GDM1 (cell line): Measurements from ENCODE around the gene ALDH1A1.

Source experiments
- DNase-seq: peaks from one replicate; lab custom pipeline; 2025; lab: John Stamatoyannopoulos, UW

Gene ALDH1A1

DNA sequence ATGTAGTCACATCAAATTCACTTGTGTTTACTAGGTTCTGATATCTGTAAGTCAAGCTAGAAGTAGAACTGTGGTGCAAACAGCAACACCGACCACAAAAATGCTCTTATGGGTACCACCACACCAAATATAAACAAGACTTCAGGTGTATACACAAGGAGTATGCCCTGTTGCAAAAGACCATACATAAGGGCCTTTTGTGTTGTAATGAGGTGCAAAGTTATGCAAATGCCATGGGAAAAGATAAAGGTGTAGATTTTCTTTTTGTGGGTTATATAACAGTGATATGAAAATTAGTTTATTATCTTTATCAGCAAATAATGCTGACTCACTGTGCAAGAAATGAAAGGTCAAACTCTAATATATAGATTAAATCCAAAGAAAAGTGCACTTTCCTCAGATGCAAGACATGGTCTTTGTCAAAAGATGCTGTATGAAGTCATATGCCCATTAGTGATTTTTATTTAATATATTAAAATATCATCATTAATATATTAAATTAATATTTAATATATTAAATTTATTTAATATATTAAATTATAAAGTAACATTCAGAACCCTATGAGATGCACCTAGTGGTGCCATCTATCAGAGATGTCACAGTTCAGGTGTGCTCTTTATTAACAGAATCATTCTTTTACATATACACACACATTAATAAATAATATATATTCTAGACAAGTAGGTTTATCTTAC, 26.7 kb upstream of the ALDH1A1 start:
- DNase-seq, result no peak

DNA sequence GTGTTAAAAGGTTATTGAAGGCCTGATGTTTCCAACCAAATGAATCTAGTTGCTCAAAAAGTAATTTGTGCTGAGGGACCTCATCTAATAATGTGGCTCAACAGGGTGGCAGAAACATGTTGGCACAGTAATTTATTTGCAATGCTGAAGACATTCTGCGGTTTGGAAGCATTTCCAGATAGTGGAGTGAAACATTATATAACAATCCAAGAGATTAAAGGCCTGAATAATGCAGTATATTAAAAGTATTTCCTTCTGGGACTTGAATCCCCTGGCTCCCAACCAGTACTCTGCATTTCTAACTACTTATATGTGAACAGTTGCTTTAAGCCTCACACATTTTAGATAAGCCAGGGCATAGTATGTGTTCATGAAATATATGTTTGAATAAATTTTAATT, 25.9 kb upstream of the ALDH1A1 start:
- DNase-seq, result no peak

DNA sequence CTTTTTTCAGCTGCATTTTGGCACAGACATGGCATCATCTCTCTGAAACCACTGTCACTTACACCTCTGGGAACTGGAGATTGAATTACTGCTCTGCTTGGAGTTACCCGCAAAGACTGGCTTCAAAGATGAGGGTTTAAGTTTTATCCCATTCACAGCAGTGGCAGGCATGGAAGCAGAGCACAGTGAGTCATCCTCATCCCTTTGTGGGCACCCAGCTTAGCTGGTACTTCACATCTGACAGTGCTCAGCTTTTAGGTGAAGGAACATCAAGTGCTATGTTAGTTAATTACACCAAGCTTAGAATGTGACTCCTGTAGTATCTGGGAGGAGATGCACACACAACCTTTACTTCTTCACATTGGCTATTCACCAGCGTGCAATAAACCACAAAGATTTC, 24.8 kb upstream of the ALDH1A1 start:
- no peak for DNase-seq

DNA sequence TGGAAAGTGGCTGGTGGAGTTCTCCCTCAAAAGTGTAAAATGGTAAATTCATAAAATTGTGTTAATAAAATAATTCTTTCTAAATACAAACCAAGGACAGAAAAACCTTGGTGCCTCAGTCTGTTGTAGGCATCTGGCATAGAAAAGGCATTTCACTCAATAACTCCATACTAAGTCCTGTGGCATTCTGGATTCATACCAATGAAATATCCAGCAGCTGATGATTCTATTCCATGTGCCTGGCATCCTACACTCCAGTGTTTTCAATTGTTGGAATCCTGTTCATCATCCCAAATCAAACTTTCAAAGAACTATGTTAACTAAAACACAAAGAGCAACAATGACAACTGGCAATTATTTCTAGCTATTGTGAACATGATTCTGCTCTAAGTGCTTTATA, 21.6 kb upstream of the ALDH1A1 start:
- no peak for DNase-seq

DNA sequence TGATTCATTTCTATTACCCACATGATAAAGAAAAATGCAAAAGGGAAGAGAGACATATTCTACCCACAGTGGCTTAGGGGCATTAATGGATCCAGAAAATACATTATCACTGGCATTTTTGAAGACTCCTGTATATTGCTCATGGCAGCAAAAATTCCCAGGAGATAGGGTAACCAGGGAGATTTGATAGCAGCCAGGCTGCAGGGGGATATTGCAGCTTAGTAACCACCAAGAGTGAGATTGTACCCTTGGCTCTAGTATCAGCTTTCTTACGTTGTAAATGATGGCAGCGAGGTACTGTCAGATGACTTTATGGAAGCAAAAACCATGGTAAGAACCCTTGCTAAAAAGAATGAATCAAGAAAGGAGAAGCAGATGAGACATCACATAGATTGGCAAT, 19.8 kb upstream of the ALDH1A1 start:
- no peak for DNase-seq

DNA sequence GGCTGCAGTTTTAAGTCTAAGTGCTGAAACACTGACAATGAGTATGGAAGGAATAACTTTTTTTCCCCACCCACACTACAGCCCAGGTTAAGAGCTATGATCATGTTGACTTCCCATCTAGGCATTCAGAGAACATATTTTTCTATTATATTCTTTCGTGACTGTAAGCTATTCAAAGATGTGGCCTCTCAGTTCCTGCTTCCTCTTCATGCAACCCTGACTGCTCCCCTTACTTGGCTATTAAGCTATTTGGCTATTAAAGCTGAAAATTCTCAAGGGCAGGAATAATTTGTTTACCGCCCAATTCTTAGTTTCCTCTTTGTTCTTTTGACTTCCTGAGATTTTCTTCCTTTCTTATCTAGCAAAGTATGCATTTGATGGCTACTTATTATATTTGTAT, 18.6 kb upstream of the ALDH1A1 start:
- DNase-seq, result no peak

DNA sequence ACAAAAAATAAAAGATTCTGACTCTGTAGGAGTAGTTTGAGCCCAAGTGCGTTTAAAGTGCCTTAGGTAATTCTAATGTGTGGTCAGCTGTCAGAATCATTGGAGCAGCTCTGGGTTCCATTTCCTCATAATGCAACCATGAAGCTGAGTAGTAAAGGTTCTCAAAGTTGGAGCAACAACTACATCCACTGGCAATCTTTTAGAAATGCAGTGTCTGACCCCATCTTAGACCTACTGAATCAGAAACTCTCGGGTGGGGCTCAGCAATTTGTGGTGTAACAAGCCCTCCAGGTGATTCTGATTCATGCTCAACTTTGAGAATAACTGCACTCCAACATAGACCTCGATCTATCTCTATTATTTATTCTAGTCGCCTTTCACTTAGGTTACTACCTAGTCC, 7.6 kb upstream of the ALDH1A1 start:
- no peak for DNase-seq

DNA sequence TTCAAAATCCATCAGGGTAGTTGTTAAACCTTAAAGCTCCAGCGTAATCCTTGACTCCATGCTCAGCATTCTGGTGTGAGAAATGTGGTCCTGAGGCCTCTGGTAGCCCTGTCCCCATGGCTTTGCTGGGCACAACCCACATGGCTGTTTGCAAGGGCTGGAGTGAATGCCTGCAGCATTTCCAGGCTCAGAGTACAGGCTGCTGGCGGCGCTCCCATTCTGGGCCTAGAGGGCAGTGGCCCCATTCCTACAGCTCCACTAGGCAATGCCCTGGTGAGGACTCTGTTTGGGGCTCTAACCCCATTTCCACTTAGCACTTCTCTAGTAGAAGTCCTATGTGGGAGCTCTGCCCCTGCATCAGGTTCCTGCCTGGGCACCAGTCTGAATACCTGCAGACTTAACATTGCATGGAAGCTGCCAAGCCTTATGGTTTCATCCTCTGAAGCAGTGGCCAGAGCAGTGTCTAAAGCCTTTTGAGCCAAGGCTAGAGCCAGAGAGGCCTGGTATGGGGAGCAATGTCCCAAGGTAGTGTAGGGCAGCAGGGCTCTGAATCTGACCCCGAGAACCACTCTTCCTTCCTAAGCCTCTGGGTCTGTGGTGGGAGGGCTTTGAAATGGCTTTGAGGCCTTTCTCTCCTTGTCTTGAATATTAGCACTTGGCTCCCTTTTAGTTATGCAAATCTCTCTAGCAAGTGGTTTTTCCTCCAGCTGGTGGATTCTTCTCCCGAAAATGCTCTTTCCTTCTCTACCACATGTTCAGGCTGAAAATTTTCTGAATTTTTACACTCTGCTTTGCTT, 5.8 kb upstream of the ALDH1A1 start:
- DNase-seq, result no peak

DNA sequence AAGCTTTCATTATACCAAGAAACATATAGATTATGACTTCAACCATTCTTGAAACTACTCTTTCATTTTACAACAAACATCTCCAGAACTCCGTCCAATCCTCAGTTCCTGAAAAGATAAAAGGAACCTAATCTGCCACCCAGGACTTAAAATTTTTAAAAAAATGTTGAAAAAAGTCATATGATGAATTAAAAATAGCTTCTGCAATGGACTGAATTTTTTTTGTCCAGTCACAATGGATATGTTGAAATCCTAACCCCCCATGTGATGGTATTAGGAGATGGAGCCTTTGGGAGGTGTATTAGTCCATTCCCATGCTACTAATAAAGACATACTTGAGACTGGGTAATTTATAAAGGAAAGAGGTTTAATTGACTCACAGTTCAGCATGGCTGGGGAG, 2.7 kb upstream of the ALDH1A1 start:
- no peak for DNase-seq

DNA sequence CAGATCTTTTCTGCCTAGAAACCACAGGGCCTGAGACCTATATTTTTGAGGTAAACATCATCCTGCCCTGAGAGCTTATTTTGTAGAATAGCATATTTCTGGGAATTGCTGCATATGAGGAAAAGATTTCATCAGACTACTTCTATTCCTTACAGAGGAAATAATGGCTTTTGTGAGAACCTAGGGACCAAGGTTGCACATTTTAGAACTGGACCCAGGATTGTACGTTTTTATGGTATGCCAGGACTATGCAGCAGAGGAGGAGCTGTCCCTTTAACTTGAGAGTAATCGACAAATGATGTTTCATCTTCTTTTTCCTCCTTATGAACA, 2.2 kb upstream of the ALDH1A1 start:
- DNase-seq, result no peak

DNA sequence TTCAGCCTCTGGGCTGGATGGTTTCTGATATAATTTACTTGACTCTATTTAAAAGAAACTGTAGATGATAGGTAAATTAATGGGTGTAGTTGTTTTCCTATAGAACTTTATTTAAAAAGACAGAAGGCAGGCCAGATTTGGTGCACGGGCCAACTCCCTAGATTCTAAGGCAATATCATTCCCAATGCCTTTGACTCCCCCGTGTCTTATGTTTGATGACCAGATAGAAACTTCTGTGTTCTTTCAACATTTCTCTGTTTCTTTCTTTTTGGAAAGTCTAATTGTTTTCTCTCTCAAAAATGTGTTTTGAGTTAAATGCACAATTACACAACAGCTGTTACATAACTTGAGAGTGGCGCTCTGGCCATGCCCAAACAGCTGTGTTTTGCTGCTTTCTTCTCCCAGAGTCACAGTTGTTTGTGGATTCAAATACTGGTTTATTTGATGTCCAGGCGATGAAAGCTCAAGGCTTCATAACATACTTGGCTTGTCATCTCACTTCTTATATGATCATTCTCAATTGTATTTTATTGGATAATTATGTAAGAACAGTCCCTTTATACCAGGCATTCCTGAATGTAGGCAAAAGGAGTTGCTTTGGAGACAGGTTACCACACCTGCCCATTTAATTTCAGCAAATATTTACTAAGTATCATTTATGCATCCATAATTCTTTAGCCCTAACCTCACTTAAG, 1.7 kb upstream of the ALDH1A1 start:
- DNase-seq, result no peak

DNA sequence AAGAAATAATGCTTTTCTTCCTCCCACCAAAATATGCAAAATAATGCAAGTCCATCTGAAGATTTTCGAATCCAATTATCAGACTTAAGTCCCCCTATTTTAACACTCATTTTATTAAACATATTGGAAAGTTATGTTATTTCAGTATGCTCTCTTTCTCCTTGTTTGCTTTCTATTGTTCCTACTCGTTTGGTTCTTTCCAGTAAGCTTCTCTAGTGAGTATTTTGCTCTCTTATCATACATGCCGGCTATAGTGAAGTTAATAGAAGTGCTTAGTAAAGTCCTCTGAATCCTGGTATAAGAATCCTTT, 517 bp downstream of the ALDH1A1 start:
- DNase-seq, result no peak

DNA sequence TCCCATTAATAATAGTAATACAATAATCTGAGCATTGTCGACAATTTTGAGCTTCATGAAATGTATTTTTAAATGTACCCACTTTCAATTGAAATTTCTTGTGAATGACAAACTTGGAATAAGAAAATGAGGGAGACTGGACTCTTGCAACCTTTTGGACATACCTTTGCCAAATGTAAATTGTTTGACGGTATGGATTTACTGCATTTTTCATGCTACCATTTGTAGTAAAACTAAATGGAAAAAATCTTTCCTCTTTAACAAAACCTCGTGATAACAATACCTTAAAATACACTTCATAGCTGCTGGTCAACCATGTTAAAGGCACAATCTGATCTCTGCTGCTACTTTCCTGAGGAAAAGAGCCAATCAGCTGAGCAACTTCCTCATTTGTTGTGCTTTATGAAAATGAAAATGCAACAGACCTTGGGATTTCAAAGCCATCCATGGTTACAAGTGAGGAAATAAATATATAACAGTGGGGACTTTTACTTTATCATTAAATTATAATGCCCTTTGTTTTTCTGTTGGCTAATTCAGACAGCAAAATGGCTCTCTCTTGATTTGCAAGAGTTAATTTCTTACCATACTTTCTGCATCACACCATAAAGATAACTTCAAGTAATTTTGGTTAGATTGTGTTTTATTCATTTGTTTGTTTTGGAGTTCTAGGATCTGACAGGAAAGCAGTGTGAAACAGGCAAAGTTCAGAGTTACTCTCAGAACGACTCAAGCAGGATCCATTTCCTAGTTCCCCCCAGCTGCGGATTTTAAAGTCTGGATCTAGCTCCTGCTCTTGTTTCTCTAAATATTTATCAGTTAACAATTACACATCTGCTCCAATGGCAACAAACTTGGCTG, 1.1 kb downstream of the ALDH1A1 start:
- peak; percentile 15 for DNase-seq

DNA sequence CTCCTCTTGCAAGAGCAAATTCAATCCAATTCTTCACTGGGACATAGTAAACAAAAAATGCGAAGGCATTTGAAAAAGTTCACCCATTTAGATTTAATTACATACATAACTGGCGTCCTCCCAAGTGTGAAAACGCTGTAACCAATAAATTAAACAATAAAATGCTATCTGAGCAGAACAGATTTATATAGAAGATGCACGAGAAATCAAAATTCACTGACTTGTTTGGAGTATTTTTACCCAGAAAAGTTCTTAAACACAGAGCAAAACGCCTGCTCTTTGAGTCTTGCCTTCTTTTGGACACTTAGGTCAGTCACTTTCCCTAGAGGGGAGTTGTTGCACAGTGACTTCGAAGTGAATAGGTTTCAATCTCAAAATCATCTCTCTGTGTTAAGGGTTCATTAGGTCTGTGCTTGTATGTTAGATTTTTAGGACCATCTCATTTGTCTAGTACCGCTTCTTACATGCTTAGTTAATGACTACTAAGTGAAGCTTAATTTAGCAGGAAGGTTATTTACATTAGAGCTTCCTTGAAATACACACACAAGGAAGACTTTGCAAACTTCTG, 1.9 kb downstream of the ALDH1A1 start:
- no peak for DNase-seq

DNA sequence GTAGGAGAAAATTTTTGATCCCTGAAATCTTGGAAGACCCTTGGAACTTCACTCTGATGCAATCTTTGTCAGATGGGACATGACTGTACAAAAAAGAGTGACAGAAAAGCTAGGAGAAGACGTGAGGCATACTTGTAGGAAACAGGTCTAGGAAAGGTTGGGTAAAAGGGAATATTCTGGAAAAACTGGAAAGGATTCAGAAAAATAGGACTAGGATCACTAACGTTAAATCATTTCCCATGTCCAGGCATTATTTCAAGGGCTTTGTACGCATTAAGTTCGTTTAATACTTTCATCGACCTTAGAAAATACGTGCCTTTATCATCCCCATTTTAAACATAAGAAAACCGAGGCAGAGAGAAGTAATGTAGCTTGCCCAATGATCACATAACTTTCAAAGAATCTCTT, 2.9 kb downstream of the ALDH1A1 start:
- DNase-seq, result no peak

DNA sequence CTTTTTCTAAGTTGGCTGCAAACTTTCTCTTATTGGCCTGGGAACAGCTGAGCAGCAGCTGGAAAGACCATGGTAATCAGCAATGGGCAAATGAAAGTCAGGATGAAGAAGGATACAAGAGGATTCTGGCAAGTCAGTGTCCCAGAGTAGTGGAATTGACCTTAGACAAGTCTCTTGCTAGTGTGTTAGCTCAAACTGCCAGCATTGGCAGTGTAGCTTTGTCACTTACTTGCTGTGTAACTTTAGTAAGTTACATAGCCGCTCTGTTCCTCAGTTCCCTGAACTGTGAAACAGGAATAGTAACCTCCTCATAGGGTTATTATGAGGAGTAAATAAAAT, 3.6 kb downstream of the ALDH1A1 start:
- DNase-seq, result no peak

DNA sequence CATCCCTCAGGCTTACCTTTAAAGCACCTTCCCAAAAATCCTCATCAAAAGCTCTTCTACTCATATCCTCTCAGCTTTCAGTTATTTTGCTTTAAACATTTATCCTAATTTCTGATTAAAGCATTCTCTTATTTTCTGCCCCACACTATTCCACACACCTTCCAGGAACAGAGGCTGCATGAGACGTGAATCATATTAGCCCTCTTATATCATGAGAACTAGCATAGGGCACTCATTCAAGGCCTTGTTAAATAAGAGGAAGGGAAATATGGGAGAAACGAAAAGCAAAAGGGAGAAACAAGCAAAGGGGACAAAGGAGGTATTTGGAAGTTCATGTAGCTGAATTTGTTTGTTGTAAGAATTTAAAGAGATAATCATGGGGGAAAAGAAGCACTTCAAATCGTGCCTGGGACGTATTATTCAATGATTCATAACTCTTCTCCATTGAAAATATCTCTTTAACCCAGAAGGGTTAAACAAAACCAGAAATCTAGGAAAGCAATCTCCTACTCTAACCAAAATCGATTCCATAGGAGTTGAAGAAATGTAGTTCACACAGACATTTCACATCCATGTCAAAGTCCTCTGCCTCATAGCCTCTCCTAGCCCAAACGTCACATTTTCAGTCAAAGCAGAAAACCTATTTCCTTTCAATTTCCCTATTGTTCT, 4.1 kb downstream of the ALDH1A1 start:
- DNase-seq, result no peak

DNA sequence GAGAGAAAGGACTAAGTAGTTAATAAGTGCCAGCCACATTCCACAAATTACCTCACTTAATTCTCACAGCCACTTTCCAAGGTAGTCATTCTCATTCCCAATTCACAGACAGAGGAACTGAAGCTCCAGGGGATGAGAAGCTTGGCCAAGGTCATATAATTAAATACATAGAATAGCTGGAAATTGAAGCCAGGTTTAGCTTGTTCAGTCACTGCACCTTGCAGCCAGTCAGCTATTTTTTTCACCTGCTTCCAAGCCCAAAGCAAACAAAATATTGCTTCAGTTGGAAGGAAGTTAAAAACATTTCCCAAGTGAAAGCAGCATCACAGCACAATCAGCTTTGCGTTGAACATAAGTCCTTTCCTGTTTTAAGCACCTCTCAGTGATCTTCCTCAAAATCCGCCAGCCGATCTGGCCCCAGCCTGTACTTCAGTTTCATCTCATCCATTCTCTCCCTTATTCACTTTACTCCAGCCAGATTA, 4.8 kb downstream of the ALDH1A1 start:
- no peak for DNase-seq

DNA sequence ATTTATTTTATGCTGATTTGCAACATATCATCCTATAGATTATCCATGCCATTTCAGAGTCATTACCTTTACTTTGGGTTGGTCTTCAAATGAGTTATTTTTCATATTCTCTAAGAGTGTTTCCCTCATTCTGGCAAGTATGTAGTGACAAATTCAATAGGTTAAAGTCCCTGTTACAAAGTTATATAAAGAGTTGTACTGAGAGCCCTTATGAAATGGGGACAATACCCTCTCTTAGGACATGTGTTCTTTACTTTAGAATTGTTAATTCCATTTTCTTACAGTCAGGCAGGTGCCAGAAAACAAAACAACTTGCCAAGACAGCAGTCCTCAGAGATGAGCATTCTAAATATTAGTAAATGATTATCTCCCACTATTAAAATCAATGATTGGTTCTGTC, 6.0 kb downstream of the ALDH1A1 start:
- DNase-seq, result no peak

DNA sequence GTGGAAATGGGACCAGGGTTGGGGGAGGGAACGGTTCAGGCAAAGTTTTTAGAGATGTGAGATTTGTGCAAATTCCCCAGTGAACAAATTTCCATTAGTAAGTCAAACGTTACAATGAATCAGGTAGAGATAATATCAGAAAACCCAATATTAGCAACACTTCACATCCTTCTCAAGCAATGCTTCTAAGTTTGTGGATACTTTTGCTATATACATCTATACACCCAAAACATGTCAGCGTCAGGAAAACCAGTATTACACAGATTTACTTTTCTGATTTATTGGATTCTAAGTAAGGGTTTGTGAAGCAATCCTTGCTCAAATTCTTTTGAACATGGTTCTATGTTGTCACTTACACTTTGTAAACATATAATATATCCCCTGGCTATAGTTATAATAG, 6.5 kb downstream of the ALDH1A1 start:
- no peak for DNase-seq

DNA sequence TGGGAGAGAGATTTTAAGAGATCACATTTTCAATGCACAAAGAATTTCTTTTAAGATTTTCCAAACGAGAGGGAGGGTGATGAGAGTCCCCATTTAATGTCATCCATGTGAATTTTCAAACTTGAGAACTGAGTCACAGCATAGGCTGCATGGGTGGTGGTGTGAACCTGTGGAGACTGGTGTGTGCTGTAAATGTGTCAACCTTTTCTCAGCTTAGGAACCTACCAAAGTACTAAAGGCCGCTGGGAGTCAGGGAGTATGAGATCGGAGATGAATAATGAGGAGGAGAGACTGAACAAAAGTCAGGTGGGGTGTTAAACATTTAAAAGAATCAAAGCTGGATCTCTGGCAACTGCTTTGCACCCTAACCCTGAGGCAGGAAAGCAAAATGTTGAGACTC, 7.5 kb downstream of the ALDH1A1 start:
- DNase-seq, result no peak
